OCI-LY3 (cell line): Measurements from ENCODE around the gene ZC3H7B.

Experiments
- CTCF ChIP-seq: fragments of 200-600, 300-600 bp; sonication (generic); IDR thresholded peaks from 2 replicates; pipeline ENCODE4 v1.5.1; 2014; ENCODE audit warnings: antibody characterized with exemption, low read length, low read depth
- EZH2phosphoT487 ChIP-seq: fragments of 200-600 bp; shearing (Covaris generic); IDR thresholded peaks from 2 replicates; pipeline ENCODE4 v1.6.1; 2018; ENCODE audit warnings: antibody characterized with exemption, mixed run types, low read depth

- TF ChIP-seq EZH2phosphoT487 (no peak), CTCF (no peak)
These were observed 40.5 kb upstream of the ZC3H7B start for GRCh38 chr22:41260871-41261270.
